Measurements from ENCODE around the gene MAPK9.

GRCh38 chr5:180323160-180323559 lies 31.3 kb upstream of the MAPK9 start:
- TF ChIP-seq EZH2phosphoT487 (IDR thresholded peaks at IDR 0.05; ENCODE audit: low read depth, severe bottlenecking, unreplicated experiment) (no peak), CTCF (IDR thresholded peaks at IDR 0.05; ENCODE audit: poor library complexity) (no peak), EZH2 (IDR thresholded peaks at IDR 0.05; ENCODE audit: borderline replicate concordance) (no peak)
